ENCODE results near the gene IFFO2.
A peak's percentile ranks its signal among the peaks of the same experiment; 100 is the strongest.

Gene IFFO2

DNA sequence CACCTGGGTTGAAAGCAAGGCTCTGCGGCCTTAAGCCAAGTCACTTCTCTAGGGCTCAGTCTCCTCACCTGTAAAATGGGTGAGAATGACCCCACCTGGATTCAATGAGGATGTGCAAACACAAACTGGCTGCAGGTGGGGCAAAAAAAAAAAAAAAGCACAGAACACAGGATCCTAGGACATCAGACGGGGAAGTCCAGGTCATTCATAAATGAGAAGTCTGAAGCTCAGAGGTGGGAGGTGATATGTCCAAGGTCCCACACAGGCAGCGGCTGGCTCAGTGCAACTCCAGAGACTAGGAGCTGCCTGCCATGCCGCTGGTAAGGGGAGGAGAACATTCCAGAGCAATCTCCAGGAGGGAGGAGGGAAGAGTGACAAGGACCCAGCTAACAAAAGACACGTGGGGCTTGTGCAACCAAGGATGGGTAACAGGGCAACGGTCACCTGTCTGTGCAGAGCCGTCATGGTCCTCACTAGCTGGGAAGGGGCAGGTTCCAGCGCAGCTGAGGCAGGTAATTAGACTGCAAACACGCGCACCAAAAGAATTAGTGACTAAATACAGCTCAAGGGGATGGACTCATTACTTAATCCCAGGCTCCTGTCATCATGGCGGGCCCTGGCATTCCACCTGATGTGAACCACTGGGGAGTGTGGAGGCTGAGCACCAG, 19.5 kb downstream of the IFFO2 start:
- DNase-seq (ENCODE audit: low spot score): no peak

DNA sequence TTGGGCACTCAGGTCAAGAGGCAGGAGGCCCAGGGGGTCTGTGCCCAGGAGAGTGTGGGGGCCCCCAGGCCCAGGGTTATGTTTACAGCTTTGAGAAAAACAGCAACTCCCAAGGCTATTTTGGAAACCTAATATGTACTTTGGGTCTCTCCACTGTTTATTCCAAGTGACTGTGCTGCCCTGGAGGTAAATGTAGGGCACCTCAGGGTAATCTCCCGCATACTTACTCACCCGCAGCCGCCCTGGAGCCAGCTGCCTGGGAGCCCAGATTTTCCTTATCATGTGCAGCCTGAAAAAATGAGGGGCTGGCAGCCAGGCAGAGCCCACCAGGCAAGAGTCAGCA, 20.0 kb downstream of the IFFO2 start:
- no peak for DNase-seq (ENCODE audit: low spot score)

DNA sequence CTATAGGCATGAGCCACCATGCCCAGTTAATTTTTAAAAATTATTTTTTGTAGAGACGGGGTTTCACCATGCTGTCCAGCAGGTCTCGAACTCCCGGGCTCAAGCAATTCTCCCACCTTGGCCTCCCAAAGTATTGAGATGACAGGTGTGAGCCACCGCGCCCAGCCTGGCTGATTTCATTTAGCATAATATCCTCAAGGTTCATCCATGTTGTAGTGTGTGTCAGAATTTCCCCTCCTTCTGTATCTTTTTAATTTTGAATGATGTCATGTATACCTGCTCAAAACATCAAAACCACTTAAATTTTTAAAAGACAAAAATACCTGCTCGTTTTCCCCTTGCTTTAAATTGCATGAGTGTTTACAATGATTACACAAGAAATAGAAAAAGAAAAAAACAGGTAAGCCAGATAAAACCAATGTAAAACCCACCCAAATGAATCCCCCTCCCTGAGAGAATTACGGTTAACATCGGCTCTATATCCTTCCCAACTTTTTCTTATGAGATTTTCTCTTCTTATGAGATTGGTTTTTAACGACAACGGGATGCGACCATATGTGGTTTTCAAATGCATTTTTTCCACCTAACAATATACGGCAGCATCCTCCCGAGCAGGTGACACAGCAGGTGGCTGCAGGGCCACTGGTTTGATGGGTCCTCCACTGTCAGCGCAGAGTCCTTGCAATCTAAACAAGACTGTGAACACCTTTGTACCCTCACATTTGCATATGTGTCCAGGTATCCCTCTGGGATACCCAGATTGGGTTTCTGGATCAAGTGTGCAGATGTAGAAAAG, 22.1 kb downstream of the IFFO2 start:
- no peak for DNase-seq (ENCODE audit: low spot score)

DNA sequence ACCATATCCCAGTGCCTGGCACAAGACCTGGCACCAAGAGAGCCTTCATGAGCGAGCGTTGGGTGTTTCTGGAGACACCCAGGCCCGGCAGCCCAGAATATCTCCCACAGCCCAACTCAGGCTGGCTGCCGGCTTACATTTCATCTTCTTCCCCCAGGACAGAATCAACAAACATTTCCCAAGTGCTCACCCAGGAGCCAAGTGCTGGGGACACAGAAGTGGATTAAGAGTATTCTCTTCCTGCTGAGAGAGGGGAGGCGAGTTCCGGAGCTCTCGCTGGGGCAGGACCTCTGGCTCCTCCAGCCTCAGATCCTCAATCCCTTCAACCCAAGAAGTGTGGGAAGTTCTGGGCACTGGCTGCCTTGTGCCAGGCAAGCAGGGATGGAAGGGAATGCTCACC, 23.6 kb downstream of the IFFO2 start:
- no peak for DNase-seq (ENCODE audit: low spot score)

DNA sequence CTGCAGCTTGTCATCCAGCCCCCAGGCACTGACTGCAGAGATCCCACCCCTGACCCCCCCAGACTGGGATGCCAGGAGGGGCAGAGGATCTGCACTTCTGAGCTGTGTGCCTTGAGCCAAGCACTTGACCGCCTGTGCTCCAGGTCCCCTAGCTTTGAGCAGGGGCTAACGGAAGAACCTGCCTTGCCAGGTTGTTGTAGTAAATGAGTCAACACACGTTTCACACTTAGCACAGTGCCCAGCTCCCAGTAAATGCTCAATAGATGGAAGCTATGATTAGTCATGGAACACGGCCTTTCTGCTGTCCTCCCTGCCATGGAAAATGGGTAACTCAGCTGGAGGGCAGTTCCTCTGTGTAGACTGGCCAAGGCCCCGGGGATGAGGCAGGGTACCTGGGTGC, 24.1 kb downstream of the IFFO2 start:
- no peak for DNase-seq (ENCODE audit: low spot score)

DNA sequence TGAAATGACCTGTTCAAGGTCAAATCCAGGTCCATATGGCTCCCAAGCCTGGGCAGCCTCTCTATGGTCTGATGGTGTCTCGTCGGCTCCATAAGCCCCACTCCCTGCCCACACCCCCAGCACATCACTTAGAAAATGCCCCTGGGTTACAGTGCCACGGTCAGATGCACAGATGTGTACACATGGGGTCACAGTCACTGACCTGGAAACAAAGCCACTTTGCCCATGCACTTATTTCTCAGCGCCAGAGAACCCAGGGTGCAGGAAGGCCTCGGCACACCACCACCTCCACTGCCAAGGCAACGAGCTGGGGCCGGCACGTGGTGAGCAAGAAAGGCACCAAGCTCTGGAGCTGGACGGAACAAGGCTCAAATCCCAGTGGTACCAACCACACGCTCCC, 24.7 kb downstream of the IFFO2 start:
- DNase-seq (ENCODE audit: low spot score): no peak

DNA sequence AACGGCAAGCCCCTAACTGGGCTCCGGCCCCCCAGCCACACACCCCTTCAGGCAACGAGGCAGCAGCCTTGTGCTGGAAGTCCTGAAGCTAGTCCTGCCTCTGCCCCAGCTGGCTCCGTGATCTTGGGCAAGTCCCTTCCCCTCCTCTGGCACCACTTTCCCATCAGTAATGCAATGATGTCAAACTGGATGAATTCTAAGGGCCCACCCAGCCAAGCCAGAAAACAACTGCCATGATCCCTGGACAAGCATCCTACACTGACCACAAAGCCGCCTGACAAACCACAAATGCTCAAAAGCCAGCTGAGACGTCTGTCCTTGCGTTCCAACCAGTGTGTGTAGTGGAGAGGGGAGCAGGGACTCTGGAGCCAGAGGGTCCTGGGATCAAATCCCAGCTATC, 26.8 kb downstream of the IFFO2 start:
- peak; percentile 54 for DNase-seq (ENCODE audit: low spot score)

DNA sequence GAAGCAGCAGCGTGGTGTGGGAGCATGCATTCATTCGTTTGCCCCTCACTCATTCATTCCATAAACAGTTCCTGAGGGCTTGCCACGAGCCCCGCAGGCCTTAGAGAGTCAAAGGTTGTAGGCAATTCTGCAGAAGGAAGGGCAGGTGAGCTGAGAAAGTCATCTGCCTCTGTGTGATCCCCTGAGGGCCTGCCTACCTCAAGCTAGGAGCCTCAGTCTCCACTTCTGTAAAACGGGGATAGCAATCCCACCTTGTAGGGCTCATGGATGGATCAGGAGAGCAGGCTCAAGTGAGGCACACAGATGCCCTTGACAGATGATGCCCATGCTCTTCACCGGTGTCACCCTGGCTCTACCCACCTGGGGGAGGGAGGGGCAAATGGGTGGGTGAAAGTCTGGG, 27.5 kb downstream of the IFFO2 start:
- no peak for DNase-seq (ENCODE audit: low spot score)

DNA sequence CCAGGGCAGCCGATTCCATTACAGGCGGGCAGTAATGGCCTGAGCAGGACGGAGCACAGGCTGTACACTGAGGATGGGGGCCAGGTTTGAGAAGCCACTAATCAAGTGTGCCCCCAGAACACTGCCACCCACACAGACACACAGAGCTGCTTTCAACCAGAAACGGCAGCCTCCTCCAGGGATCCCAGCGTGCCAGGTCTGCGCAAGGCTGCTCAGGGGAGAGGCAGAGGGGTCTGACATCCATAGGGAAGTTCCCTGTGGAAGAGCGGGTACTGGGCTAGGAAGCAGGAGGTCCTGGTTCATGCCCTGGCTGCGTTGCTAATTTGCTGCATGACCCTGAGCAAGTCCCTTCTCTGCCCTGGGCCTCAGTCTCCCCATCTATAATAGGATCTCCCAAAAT, 28.1 kb downstream of the IFFO2 start:
- DNase-seq (ENCODE audit: low spot score): no peak

DNA sequence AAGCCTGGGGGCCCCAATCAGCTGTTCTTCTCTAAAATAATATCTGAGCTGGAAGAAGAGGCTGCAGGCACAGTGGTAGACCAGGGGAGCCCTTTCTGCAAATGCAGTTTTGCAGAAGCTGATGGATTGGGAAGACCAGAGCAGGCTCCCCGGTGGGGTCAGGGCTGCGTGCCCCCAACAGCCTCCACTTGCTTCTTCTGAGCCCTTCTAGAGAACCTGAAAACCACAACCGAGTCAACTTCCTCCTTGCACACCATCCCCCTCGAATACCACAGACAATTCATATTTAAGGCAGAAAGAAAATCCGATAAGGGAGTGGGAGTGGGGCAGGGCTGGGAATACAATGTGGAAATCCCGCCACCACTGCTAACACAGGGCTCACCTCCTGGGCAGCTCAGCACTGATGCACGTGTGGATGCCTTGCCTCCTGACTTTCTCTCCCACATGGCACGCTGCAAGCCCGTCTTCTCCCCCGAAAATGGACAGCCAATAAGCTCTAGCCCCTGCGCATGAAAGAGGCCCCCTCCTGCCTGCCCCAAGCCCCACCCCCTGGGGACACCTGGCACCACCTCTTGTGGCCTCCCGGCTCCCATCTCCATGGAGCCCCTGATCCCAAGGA, 28.7 kb downstream of the IFFO2 start:
- DNase-seq (ENCODE audit: low spot score): no peak

DNA sequence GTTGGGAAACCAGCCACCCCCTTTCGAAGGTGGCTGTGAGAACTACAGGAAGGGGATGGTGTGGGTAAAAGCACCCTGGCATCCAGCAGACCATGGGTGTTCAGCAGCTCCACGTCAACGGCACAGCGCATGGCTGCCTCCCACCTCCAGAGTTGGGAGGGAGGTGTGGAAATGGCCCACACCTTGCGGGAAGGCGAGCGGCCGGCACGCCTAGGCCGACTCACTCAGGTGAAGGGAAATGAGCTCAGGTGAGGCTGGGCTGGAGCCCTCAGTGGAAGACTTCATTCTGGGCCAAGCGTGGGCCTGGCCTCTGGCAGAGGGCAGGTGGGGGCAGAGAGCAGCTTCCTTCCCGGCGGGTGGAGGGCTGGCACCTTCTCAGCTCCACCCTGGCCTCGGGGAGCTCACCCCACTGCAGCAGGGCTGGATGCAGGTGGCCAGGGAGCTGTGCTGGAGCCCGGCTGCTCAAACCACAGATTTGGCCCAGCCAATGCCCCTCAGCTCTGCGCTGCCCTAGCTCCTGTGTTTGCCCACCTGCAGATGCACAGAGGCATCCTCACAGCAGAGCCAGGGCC, 29.3 kb downstream of the IFFO2 start:
- no peak for DNase-seq (ENCODE audit: low spot score)

DNA sequence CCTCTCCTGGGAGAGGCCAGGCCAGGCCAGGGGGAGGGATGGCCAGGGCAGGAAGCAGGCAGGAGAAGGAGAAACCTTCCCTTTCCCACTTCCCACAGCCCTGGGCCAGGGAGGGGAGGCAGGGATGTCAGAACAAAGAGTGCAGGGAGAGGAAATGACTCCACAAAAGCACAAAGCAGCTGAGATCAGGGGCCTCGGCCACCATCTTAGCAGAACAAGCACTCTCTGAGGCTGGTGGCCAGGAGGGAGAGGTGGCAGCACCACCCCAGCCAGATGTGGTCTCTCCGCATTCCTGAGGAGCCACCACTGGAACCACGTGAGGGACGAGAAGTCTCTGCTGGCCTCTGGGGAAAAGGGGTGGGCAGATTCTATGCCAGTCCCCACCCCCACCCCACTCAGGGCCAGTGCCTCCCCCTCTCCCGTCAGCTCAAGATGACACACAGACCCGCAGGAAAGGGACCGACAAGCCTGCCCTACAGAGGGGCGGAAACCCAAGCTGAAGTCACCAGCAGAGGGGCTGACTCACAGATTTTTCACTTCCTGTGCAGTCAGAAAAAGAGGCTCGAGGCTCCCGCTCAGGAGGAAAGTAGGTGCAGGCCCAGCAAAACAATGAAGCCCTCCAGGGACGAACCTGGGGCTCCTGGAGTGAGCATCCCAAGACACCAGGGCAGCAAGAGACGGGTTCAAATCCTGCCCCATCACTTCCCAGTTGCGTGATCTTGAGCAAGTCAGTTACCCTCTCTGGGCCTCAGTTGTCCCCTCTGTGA, 30.0 kb downstream of the IFFO2 start:
- DNase-seq (ENCODE audit: low spot score): peak; percentile 92

DNA sequence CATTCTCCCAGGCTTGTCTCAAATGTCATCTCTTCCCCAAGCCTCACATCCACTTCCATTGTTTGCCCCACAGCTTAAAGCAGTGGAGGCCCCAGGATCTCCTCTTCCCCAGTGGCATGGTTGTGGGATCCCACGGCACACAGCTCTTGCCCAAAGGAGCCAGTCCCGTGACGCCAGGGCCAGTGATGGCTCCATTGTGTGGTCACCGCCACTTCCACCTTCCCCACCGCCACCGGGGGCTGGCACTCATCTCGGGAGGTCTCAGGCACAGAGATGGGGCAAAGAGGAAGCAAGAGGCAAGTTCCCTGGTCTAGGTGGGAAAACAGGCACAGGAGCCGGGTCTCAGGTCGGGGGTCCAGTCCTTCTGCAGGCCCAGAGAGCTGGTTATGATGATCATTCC, 31.2 kb downstream of the IFFO2 start:
- no peak for DNase-seq (ENCODE audit: low spot score)

DNA sequence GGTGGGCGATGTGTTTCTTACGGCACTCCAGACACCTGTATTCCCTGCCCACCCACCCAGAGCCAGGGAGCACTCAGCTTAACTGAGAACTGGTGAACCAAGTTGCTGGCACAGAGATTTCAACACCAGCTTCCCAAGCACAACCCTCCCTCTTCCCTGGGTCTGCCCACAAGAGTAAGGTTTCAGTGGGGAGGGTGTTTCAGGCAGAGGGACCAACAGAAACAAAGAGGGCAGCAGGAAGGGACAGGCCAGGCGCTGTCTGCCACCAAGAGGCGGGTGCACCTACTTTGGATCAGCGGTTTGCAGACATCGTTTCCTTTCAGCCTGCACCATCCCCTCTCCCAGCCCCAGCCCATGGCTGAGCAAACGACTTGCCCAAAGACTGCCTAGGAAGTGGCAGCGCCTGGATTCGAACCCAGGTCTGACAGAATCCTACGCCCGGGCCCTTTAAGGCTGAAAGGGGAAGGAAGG, 32.2 kb downstream of the IFFO2 start:
- peak; percentile 48 for DNase-seq (ENCODE audit: low spot score)

DNA sequence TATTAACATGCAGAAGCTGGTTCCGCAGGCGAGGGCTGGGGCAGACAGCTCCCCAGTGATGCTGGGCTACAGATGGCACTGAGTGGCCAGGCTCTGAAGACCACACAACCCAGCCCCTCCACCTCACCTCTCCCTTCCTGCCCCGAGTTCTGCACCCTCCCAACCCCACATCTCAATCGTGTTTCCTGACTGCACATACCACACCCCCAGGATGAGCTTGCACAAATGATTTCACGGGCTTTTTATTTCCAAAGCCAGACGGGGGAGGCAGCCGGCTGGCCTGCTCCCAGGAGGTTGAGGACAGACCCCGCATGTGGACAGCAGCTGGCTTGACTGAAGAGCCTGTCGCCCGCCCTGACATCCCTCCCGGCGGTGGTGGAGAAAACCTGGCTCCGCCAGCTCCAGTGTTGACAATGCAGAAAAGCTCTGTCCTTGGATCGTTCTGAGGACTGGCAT, 32.7 kb downstream of the IFFO2 start:
- DNase-seq (ENCODE audit: low spot score): no peak

DNA sequence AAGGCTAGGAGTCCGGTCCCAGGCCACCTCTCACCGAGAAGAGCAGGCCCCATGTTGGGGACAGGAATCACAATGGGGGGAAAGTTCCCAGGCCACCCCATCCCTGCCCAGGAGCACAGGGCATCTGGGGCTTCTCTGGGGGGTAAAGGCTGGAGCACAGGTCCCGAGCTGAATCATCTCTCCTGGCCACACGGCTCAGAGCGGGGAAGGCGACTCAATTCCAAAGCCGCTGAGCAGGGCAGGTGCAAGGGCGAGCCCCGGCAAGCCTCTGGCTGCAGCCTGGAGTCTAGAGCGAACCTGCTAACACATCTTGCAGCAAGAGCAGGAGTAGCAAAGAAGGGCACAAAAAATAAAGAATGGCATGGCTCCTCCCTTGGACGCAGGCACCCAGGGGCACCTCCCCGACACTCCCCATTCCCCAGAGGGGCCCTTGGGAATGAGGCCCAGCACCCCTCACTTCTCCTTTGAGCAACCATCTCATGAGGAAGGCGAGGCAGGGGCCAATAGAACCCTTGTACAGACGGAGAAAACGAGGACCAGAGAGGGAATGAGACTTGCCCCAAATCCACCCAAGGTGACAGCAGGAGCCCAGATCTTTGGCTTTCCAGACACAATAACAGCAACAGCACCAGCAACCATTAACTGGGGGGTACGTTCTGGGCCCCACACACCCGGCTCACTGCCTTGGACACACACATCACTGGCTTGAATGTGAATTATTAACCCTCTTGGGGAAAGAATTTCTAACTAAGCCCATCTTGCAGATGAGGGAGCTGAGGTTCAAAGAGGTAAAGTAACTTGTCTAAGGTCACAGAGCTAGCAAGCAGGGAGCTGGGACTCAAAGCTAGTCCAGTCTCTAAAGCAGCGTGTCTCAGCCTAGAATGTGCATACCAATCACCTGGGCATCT, 33.4 kb downstream of the IFFO2 start:
- DNase-seq (ENCODE audit: low spot score): no peak

DNA sequence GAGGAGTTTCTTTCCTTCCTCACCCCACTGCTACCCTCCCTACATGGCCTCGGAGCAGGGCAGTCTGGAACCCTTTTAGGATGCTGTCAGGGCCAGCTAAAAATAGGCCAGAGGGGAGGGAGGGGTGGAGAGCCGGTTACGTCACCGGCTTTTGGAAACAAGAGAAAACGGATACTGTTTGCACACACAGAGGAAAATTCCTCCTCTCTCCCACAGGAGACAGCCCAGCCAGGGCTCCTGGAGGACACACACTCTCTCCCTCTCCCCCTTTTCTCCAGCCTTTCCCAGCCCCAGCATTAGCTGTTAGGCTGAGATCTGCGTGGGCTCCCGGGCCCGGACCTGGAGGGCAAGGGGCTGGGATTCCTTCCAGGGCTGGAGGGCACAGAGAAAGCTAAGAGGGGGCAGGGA, 34.2 kb downstream of the IFFO2 start:
- DNase-seq (ENCODE audit: low spot score): peak; percentile 88

DNA sequence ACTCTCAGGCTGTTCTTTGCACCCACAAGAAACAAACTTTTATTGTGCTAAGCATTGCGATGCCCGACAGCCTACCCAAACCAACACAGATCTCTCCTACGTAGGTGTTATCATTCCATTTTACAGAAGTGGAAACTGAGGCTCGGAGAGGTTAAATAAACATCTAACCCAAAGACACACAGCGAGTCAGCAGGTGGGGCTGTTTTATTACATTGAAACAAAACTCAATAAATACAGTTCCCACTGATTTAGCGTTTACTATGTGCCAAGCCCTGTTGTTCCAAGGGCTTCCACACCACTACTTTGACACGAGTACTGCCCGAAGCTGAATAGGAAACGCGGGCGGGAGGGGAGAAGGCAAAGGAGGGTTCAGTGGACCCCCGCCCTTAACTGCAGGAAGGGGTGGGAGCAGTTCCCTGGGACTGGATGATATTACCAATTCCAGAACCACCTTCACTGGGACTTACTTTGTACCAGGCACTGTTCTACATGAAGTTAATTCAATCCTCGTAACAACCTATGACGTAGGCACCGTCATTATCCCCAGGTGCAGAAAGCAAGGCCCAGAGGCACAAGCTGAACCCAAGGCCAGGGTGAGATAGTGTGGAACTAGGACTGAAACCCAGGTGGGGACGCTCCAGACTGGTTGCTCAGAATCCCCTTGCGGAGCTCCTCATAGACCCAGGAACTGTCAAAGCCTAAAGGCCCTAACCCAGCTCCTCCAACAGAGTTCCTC, 34.8 kb downstream of the IFFO2 start:
- no peak for DNase-seq (ENCODE audit: low spot score)

DNA sequence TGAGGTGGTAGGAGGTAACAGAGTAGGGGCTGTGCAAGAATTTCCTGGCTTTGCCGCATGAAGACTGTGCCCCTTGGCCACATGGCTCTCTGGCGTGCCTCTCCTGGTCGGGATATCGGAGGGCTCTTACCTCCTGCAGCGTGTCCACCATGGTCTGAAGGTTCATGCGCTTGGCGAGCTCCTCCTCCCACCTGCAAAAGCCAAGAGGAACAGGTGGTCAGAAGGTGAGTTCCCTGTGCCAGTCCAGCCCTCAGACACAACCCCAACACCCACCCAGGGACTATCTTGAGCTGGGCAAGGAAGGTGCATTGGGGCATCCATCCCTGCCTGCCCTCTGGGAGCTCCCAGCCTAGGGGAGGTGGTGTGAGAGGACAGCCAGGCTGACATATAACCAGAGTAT, 35.5 kb downstream of the IFFO2 start:
- DNase-seq (ENCODE audit: low spot score): no peak

DNA sequence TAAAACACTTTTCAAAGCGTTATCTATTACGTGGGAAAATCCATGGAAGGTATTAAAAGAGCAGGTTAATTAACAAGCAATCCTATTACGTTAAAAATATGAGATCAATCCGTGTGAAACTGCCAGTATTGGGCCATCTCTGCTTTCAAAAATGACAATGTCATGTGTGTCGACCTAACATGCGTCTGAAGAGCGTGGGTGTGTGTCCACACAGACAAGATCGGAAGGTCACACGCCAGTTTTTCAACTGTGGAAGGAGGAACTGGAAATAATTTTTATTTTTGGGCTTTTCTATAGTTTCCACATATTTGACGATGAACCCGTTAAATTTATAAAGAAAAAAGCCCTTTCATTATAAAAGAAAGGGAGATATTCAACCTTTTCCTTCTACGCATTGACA, 36.5 kb downstream of the IFFO2 start:
- no peak for DNase-seq (ENCODE audit: low spot score)
